D721Med (cell line): Measurements from ENCODE around the gene GRIK4.

ENCODE experiments used
- DNase-seq: peaks from one replicate; pipeline ENCODE4 v3.0.0; 2011; ENCODE audit warnings: low spot score; ENCODE audit not compliant: insufficient read length
- FAIRE-seq: peaks from 2 replicates; lab custom pipeline; 2011; peaks lifted over from hg19 to GRCh38; lab: Jason Lieb, UNC
- TF ChIP-seq, protein P1 (sequence below): IDR thresholded peaks from 2 replicates; pipeline ENCODE4 v1.5.1; 2012; ENCODE audit warnings: mild to moderate bottlenecking, control low read depth; ENCODE audit not compliant: insufficient read depth; ENCODE audit errors: missing control alignments

GRIK4 gene

GRCh38 chr11:120940160-120940848 is 428.8 kb downstream of the GRIK4 start:
- TF ChIP-seq, protein P1, sequence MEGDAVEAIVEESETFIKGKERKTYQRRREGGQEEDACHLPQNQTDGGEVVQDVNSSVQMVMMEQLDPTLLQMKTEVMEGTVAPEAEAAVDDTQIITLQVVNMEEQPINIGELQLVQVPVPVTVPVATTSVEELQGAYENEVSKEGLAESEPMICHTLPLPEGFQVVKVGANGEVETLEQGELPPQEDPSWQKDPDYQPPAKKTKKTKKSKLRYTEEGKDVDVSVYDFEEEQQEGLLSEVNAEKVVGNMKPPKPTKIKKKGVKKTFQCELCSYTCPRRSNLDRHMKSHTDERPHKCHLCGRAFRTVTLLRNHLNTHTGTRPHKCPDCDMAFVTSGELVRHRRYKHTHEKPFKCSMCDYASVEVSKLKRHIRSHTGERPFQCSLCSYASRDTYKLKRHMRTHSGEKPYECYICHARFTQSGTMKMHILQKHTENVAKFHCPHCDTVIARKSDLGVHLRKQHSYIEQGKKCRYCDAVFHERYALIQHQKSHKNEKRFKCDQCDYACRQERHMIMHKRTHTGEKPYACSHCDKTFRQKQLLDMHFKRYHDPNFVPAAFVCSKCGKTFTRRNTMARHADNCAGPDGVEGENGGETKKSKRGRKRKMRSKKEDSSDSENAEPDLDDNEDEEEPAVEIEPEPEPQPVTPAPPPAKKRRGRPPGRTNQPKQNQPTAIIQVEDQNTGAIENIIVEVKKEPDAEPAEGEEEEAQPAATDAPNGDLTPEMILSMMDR = no peak
- FAIRE-seq = no peak
- DNase-seq = no peak

DNA sequence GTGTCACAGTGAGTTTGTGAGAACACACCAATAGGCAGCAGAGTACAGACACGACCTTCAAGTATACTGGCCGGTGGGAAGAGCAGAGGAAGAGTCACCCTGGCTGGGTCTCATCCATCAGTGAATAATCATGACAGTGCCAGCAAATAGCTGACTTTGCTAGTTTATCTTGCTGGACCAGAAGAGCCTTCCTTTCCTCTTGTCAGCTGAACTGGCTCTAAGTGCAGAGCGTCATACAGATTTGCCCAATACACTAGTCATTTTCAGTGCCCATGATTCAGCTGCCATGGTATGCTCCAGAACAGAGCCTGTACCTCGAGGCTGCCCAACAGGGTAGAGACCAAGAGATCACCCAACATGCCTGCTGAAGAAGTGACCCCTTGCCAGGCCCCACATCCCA is 429.5 kb downstream of the GRIK4 start:
- DNase-seq (no peak), FAIRE-seq (no peak)
- TF ChIP-seq, protein P1 = no peak

DNA sequence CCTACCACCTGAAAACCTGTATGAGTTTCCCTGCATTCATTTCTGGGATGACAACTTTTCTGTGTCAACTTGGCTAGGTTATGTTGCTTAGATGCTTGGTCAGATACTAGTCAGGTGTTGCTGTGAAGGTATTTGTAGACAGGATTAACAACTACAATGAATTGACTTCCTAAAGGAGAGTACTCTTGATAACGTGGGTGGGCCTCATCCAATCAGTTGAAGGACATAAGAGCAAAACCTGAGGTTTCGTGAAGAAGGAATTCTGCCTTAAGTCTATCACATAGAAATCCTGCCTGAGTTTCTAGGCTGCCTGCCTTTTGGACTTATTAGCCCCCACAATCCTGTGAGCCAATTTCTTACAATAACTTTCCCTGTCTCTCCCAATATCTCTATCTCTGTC is 431.2 kb downstream of the GRIK4 start:
- TF ChIP-seq, protein P1 = no peak
- no peak for FAIRE-seq
- DNase-seq = no peak

DNA sequence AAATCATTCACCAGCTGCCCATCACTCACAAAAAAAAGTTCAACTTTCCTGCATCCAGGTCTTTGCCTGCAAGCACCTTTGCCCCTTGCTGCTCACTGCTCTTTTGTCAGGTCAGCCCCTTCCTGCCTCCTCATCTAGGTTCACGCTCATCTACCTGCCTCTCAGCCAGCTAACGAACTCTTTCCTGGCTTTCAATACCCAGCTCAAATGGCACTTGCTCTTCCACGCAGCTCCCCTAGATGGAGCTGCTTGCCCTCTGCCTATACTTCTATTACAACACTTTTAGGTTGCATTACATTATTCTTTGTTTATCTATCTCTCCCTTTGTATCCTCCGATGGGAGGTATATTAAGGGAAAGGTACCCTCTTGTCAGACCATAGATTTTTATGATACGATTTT is 433.5 kb downstream of the GRIK4 start:
- FAIRE-seq (no peak), DNase-seq (no peak)
- TF ChIP-seq, protein P1 = peak; percentile 22

DNA sequence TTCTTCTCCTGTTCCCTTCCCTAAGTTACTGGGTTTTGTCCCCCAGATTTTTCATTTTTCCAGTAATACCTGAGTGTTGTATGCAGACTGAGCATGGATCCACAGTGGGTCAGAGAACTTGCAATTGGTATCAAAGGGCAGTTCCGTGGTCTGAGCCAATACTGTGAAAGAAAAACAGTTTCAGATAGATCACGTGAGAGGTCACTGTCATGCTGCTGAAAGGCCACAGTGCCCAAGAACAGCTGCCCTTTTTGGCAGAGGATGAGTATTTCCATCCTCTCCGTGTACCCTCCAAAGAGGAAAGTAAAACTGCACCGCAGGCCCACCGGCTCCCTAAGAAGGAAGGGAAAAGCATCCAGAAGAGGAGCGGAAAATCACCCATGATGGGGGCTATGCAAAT is 439.3 kb downstream of the GRIK4 start:
- no peak for FAIRE-seq
- TF ChIP-seq, protein P1 = no peak
- DNase-seq = no peak

DNA sequence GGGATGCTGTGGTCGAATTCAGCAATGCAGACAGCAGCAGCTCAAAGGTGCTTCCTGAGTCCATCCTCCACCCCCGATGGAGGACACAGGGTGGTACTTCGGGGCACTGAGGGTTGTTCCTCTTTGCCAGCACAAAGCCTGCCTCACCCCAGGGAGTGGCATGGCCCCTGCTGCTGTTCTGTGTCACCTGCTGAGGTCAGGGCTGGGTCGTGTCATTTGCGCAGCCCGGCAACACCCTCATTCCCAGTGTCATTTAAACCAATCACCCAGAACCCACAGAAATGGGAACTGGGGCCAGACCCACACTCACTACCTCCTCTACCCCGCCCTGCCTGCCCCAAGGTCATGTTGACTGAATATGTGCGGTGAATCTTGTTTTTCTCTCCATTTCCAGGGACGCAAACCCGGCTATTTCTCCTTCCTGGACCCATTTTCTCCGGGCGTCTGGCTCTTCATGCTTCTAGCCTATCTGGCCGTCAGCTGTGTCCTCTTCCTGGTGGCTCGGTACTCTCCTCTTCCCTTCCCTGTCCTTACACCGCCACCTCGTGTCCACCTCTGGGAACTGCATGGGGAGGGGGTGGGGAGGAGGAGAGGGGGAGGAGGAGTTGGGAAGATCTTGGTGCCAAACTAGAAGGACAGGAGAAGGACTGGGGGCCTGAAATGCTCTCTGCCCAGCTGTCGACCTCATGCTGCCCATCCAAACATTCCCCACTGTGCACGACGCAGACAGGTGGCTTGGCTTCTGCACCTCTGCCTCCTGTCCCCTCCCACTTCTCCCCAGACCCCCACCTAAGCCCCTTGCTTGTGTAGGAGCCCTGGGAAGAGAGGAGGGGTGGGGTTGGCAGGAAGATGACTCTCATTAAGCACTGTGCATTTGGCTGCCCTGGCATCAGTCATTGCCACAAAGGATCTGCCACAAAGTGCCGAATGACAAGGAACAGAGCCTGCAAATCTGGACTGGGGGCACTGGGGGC is 441.2 kb downstream of the GRIK4 start:
- peak; percentile 71 for DNase-seq
- TF ChIP-seq, protein P1 = peak; percentile 86
- FAIRE-seq = no peak
